Stimulated activated CD4-positive, alpha-beta T cell treated with anti-CD3 and anti-CD28 coated beads, Interleukin-15, amount 100 ng/mL, for 48 hours (primary cell): Measurements from ENCODE around the gene GPR35.
"Not testable (repeated sequence)": the region's sequence is repeated elsewhere in the genome, so short reads cannot be mapped to it uniquely, and the experiment has no call there.

Source experiments
- DNase-seq, 2 donors: peaks; one replicate each; pipeline ENCODE4 v3.0.0-alpha.2; 2020; ENCODE audit warnings: low read depth in 2 of 2

GPR35 gene

GRCh38 chr2:240655931-240656886, 30.9 kb downstream of the GPR35 start:
- no peak for DNase-seq

GRCh38 chr2:240659883-240660282, 34.6 kb downstream of the GPR35 start:
- DNase-seq, result not testable (repeated sequence)

- no peak for DNase-seq
Measured at GRCh38 chr2:240662681-240663080, 37.4 kb downstream of the GPR35 start.

- DNase-seq, result no peak
Measured at GRCh38 chr2:240663546-240664190, 38.4 kb downstream of the GPR35 start.

GRCh38 chr2:240664622-240665021, 39.3 kb downstream of the GPR35 start:
- DNase-seq, result no peak

GRCh38 chr2:240670402-240670801, 45.1 kb downstream of the GPR35 start:
- DNase-seq, result no peak

- no peak for DNase-seq
Measured at GRCh38 chr2:240670950-240671349, 45.7 kb downstream of the GPR35 start.

GRCh38 chr2:240672076-240672700, 46.9 kb downstream of the GPR35 start:
- no peak for DNase-seq

- no peak for DNase-seq
Measured at GRCh38 chr2:240672701-240673190, 47.5 kb downstream of the GPR35 start.

GRCh38 chr2:240674461-240675184, 49.3 kb downstream of the GPR35 start:
- DNase-seq, result not testable (repeated sequence)

GRCh38 chr2:240675345-240675744, 50.1 kb downstream of the GPR35 start:
- DNase-seq, result not testable (repeated sequence)

- not testable (repeated sequence) for DNase-seq
Measured at GRCh38 chr2:240678043-240678442, 52.8 kb downstream of the GPR35 start.

GRCh38 chr2:240678909-240679308, 53.6 kb downstream of the GPR35 start:
- not testable (repeated sequence) for DNase-seq

- DNase-seq, result not testable (repeated sequence)
Measured at GRCh38 chr2:240680185-240680584, 54.9 kb downstream of the GPR35 start.
